SKM-1 (cell line): ENCODE measurements around the gene FNDC1.
"Not testable (repeated sequence)": the region's sequence is repeated elsewhere in the genome, so short reads cannot be mapped to it uniquely, and the experiment has no call there.

Source experiments
- DNase-seq: peaks from one replicate; lab custom pipeline; 2025; ENCODE audit not compliant: unreplicated experiment; lab: John Stamatoyannopoulos, UW

Gene FNDC1

GRCh38 chr6:159255434-159255951 is 86.3 kb downstream of the FNDC1 start:
- no peak for DNase-seq

GRCh38 chr6:159256128-159256527 is 86.9 kb downstream of the FNDC1 start:
- no peak for DNase-seq

- DNase-seq, result no peak
These were observed 88.6 kb downstream of the FNDC1 start for GRCh38 chr6:159257846-159258245.

- DNase-seq, result no peak
These were observed 90.4 kb downstream of the FNDC1 start for GRCh38 chr6:159259441-159260125.

GRCh38 chr6:159260208-159260607 is 91.0 kb downstream of the FNDC1 start:
- no peak for DNase-seq

GRCh38 chr6:159261995-159262394 is 92.8 kb downstream of the FNDC1 start:
- DNase-seq, result no peak

GRCh38 chr6:159262586-159262985 is 93.4 kb downstream of the FNDC1 start:
- DNase-seq, result no peak

GRCh38 chr6:159267165-159267564 is 98.0 kb downstream of the FNDC1 start:
- DNase-seq, result no peak

GRCh38 chr6:159268511-159268910 is 99.3 kb downstream of the FNDC1 start:
- DNase-seq, result no peak

GRCh38 chr6:159271257-159271656 is 102.1 kb downstream of the FNDC1 start:
- no peak for DNase-seq

GRCh38 chr6:159278626-159279025 is 109.4 kb downstream of the FNDC1 start:
- no peak for DNase-seq

GRCh38 chr6:159279790-159280277 is 110.6 kb downstream of the FNDC1 start:
- DNase-seq, result no peak

GRCh38 chr6:159282421-159282820 is 113.2 kb downstream of the FNDC1 start:
- no peak for DNase-seq

- not testable (repeated sequence) for DNase-seq
These were observed 115.5 kb downstream of the FNDC1 start for GRCh38 chr6:159284661-159285060.

GRCh38 chr6:159298840-159299239 is 129.6 kb downstream of the FNDC1 start:
- no peak for DNase-seq

- no peak for DNase-seq
These were observed 130.4 kb downstream of the FNDC1 start for GRCh38 chr6:159299566-159299965.

GRCh38 chr6:159301277-159301676 is 132.1 kb downstream of the FNDC1 start:
- no peak for DNase-seq

GRCh38 chr6:159301810-159302593 is 132.8 kb downstream of the FNDC1 start:
- no peak for DNase-seq

GRCh38 chr6:159302594-159302992 is 133.4 kb downstream of the FNDC1 start:
- no peak for DNase-seq

- DNase-seq, result no peak
These were observed 134.0 kb downstream of the FNDC1 start for GRCh38 chr6:159303159-159303558.

- DNase-seq, result no peak
These were observed 134.6 kb downstream of the FNDC1 start for GRCh38 chr6:159303784-159304183.

GRCh38 chr6:159304641-159305040 is 135.4 kb downstream of the FNDC1 start:
- no peak for DNase-seq
